GM12874 (cell line): ENCODE results near the gene MYLK.

ENCODE experiments used
- TF ChIP-seq, protein P1 (sequence below): IDR thresholded peaks from 2 replicates; pipeline ENCODE4 v1.5.1; 2011; ENCODE audit warnings: low read depth, mild to moderate bottlenecking, control low read depth, low read length, moderate library complexity; ENCODE audit not compliant: insufficient read depth

Gene MYLK

DNA sequence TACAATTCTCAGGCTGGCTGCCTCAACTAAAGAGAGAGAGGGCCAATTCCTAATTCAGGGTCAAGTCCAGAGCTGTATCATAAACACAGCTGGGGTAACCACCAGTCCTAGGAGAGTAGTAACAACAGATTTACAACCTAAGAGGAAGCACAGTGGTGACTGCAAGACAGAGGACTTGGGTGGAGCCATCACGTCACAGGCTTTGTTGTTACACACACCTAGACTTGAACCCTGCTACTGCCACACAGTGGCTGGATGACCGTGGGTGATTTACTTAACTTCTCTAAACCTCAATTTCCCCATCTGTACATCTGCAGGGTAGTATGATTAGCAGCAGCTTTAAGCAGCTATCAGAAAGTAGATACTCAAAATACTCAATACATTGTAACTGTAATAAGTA lies 78.6 kb downstream of the MYLK start:
- TF ChIP-seq, protein P1, sequence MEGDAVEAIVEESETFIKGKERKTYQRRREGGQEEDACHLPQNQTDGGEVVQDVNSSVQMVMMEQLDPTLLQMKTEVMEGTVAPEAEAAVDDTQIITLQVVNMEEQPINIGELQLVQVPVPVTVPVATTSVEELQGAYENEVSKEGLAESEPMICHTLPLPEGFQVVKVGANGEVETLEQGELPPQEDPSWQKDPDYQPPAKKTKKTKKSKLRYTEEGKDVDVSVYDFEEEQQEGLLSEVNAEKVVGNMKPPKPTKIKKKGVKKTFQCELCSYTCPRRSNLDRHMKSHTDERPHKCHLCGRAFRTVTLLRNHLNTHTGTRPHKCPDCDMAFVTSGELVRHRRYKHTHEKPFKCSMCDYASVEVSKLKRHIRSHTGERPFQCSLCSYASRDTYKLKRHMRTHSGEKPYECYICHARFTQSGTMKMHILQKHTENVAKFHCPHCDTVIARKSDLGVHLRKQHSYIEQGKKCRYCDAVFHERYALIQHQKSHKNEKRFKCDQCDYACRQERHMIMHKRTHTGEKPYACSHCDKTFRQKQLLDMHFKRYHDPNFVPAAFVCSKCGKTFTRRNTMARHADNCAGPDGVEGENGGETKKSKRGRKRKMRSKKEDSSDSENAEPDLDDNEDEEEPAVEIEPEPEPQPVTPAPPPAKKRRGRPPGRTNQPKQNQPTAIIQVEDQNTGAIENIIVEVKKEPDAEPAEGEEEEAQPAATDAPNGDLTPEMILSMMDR = no peak

DNA sequence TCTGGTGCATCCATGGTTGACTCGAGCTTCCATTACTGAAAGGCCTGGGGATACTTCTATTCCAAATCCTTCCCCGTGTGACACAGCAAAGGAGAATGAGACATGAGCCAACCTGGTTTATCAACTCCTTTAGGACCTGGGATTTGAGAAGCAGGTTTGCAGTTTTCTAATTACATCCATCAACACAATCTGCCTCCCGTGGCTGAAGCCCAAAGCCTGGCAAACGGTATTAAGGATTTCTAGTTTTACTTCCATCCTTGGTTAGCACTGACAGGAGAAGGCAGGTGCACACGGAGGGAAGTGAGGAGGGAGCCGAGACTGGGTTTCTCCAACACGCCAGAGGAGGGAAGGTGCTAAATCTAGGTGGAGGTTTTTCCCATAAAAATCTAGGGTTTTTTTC lies 79.0 kb downstream of the MYLK start:
- TF ChIP-seq, protein P1 = no peak

DNA sequence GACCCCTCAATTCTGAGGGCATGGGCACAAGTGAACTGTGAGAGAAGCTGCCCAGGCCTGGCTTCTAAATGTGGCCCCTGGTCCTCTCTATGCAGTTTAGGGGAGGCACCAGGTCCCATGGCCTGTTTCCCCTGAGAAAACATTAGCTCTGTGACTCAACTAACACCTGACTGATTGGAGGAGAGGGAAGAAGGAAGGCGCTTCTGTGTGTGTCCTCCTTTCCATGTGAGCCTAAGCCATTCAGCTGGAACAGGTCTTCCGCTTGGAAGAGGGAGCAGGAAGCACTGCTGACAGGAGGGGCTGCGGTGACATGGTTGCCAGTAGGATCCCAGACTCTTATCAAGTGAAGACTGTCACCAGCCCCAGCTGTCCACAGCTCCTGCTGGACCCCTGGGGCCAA lies 79.5 kb downstream of the MYLK start:
- TF ChIP-seq, protein P1 = no peak

GRCh38 chr3:123803521-123803920 lies 80.6 kb downstream of the MYLK start:
- TF ChIP-seq, protein P1 = no peak

- TF ChIP-seq, protein P1 = no peak
These were observed 82.0 kb downstream of the MYLK start for GRCh38 chr3:123802007-123802625.

DNA sequence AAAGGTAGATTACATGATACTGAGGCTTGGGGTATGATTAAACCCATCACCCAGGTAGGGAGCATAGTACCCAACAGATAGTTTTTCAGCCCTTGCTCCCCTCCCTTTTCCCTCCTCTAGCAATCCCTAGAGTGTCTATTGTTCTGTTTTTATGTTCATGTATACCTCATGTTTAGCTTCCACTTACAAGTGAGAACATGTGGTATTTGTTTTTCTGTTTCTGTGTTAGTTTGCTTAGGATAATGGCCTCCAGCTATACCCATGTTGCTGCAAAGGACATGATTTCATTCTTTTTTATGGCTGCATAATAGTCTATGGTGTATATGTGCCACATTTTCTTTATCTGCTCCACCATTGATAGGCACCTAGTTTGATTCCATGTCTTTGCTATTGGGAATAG lies 82.7 kb downstream of the MYLK start:
- TF ChIP-seq, protein P1 = no peak

DNA sequence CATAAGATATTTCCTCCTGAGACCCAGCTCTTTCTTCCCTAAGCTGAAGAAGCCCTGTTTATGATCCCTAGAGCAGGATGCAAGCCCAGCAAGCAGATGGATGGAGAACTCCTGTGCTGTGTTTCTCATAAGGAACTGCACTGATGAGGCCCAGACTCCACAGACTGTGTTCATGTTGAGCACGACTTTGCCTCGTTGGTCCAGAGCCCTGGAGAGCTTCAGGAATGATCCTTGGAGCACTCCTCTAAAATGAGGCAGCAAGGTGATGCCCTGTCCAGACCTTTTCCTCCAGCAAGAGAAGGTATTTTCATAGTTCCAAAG lies 83.8 kb downstream of the MYLK start:
- TF ChIP-seq, protein P1 = no peak
